Measurements from ENCODE around the gene LGALS3BP. TPM values are rescaled to one million over a fixed set of nuclear protein-coding genes. Genes with fewer than 3 reads are reported as not detected.

Gene LGALS3BP
- total RNA-seq, 1 experiment from 2014 or later: 389 TPM

- Histone ChIP-seq H3K4me1 (ENCODE audit: control insufficient read depth in 1 of 2, insufficient read depth in 2 of 2, low read length in 2 of 2) (peaks cover 15 to 42% of the 10 kb centered on the region in 2 experiments), H4K20me1 (ENCODE audit: insufficient read depth) (no peaks in the 10 kb centered on the region), H3K9ac (ENCODE audit: low read length) (peak overlapping the region; percentile 72), H3K79me2 (ENCODE audit: insufficient read depth, low read length) (peaks cover 46% of the 10 kb centered on the region; the same call in 1 of the 2 replicates), H2AFZ (ENCODE audit: low read depth, low read length, poor library complexity, severe bottlenecking) (no peak overlapping the region), H3K4me2 (ENCODE audit: low read length) (peak overlapping the region; percentile 99), H3K27me3 (ENCODE audit: insufficient read depth, low read length) (no peaks in the 10 kb centered on the region), H3K9me2 (ENCODE audit: insufficient read depth) (no peaks in the 10 kb centered on the region), H3K4me3 (replicated peaks in 1 of 2; ENCODE audit: low read depth in 1 of 2, low read length in 2 of 2) (peak overlapping the region; percentile 71 to 76), H3K36me3 (ENCODE audit: control insufficient read depth in 1 of 2, insufficient read depth in 2 of 2, low read length in 2 of 2) (peaks cover 0 to 5% of the 10 kb centered on the region in 2 experiments; a peak in 2 of 4 replicates), H3K9me3 (ENCODE audit: control insufficient read depth in 1 of 2, insufficient read depth in 1 of 2, low read depth in 1 of 2, low read length in 2 of 2) (no peaks in the 10 kb centered on the region), H3K27ac (ENCODE audit: low read depth, low read length) (peak overlapping the region; percentile 32; the same call in 1 of the 2 replicates)
- ChIA-PET RAD21 (ENCODE audit: low non-redundant PET in 1 of 2, low total read pairs in 2 of 2, uncharacterized antibody in 2 of 2, unreplicated experiment in 2 of 2) (interaction anchor here in 1 of 2 experiments (0.6 kb wide), 2 partner anchors 39 to 1006 kb away, joined by 3 to 4 read pairs; no protein-coding TSS in a partner anchor), POLR2A (interaction anchor here (0.6 to 2.1 kb wide), 9 partner anchors 9 to 608 kb away, joined by 3 to 12 read pairs (median 4); partner anchors contain the start of gene LGALS3BP), CTCF (interaction anchor here (0.6 to 1.6 kb wide), 2 partner anchors 57 to 584 kb away, joined by 3 to 8 read pairs; no protein-coding TSS in a partner anchor)
- DNase-seq (ENCODE audit: low read depth, low spot score): no peak
- TF ChIP-seq CTCF (IDR thresholded peaks at IDR 0.05 in 2 of 3, conservative IDR thresholded peaks at IDR 0.05 in 1 of 3; ENCODE audit: borderline replicate concordance in 1 of 3, insufficient read depth in 1 of 3, low read depth in 2 of 3, low read length in 2 of 3): no peak
- no peak for TF ChIP-seq JUND (IDR thresholded peaks at IDR 0.05)
- no peak for TF ChIP-seq ZFX (IDR thresholded peaks at IDR 0.05)
- no peak for TF ChIP-seq REST (IDR thresholded peaks at IDR 0.05; ENCODE audit: low read depth)
- TF ChIP-seq, protein P1, sequence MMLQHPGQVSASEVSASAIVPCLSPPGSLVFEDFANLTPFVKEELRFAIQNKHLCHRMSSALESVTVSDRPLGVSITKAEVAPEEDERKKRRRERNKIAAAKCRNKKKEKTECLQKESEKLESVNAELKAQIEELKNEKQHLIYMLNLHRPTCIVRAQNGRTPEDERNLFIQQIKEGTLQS (IDR thresholded peaks at IDR 0.05): no peak
- no peak for TF ChIP-seq SRF (IDR thresholded peaks at IDR 0.05; ENCODE audit: low read depth)
- TF ChIP-seq FOSL1 (IDR thresholded peaks at IDR 0.05; ENCODE audit: low read depth): no peak
- no peak for TF ChIP-seq ZBTB33 (IDR thresholded peaks at IDR 0.05; ENCODE audit: extremely low read depth, insufficient replicate concordance, low read length)
- no peak for TF ChIP-seq POLR2A (IDR thresholded peaks at IDR 0.05; ENCODE audit: borderline replicate concordance, extremely low read depth, insufficient read depth, insufficient read length)
- no peak for TF ChIP-seq EGR1 (IDR thresholded peaks at IDR 0.05; ENCODE audit: low read depth)
- no peak for TF ChIP-seq YY1 (IDR thresholded peaks at IDR 0.05; ENCODE audit: extremely low read depth, insufficient replicate concordance, low read depth, low read length)
- TF ChIP-seq SIN3A (IDR thresholded peaks at IDR 0.05; ENCODE audit: low read depth): no peak
- TF ChIP-seq SP1 (IDR thresholded peaks at IDR 0.05; ENCODE audit: low read depth): no peak
- TF ChIP-seq CEBPB (IDR thresholded peaks at IDR 0.05; ENCODE audit: low read depth): no peak
- BruUV-seq (replicated peaks): no TSS peak
- intact Hi-C loops (cut with micrococcal nuclease): loop anchor here (5.0 kb wide), 1 partner anchor 56 kb away; no protein-coding TSS in a partner anchor
- ATAC-seq: no peak
These were observed 56.8 kb downstream of the LGALS3BP start for GRCh38 chr17:78922816-78923498.
